ENCODE data around the gene TMA7B.

The TMA7B gene

DNA sequence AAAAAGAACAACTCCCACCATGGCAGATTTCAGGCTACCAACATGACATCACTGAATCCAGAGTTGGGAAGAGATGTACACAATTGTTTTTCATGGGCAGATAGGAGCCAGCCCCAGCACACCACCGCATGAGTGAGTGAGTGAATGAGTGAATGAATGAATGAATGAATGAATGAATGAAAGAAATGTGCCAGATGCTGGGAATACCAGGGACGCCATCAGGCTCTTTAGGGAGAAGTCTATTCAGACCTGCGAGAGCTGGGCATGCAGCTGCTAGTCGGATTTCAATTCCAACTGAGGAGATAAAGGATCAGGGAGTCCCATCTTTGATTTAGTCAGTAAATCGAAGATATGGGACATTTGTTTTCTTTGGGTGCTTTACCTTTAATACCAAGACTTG, 19.3 kb downstream of the TMA7B start:
- Histone ChIP-seq H3K27me3 (ENCODE audit: low read depth, low read length) (peaks cover 69% of the 10 kb centered on the region), H3K79me2 (ENCODE audit: low read length) (no peaks in the 10 kb centered on the region), H3K9me3 (ENCODE audit: insufficient read depth, low read length) (no peaks in the 10 kb centered on the region), H3K4me1 (ENCODE audit: low read length) (no peaks in the 10 kb centered on the region), H3K36me3 (replicated peaks; ENCODE audit: low read depth, low read length) (no peaks in the 10 kb centered on the region), H4K20me1 (ENCODE audit: insufficient read depth, low read length) (no peaks in the 10 kb centered on the region; the same call in 1 of the 2 replicates), H3K27ac (ENCODE audit: low read length) (no peak overlapping the region), H2AFZ (ENCODE audit: low read depth, low read length) (no peak overlapping the region), H3K4me3 (ENCODE audit: low read length) (no peak overlapping the region), H3K9ac (ENCODE audit: low read length) (no peak overlapping the region), H3K4me2 (ENCODE audit: low read length) (no peak overlapping the region)
- TF ChIP-seq EZH2phosphoT487 (IDR thresholded peaks at IDR 0.05; ENCODE audit: low read depth) (no peak), CTCF (IDR thresholded peaks at IDR 0.05; ENCODE audit: low read depth, low read length) (no peak)

- Histone ChIP-seq H3K79me2 (ENCODE audit: low read length) (no peaks in the 10 kb centered on the region), H3K9ac (ENCODE audit: low read length) (no peak overlapping the region), H3K4me2 (ENCODE audit: low read length) (no peak overlapping the region), H3K27me3 (ENCODE audit: low read depth, low read length) (peaks cover 64% of the 10 kb centered on the region), H3K36me3 (replicated peaks; ENCODE audit: low read depth, low read length) (no peaks in the 10 kb centered on the region), H3K4me3 (ENCODE audit: low read length) (no peak overlapping the region), H4K20me1 (ENCODE audit: insufficient read depth, low read length) (no peaks in the 10 kb centered on the region; the same call in 1 of the 2 replicates), H3K27ac (ENCODE audit: low read length) (no peak overlapping the region), H2AFZ (ENCODE audit: low read depth, low read length) (no peak overlapping the region), H3K9me3 (ENCODE audit: insufficient read depth, low read length) (no peaks in the 10 kb centered on the region), H3K4me1 (ENCODE audit: low read length) (peaks cover 2% of the 10 kb centered on the region; the same call in 1 of the 2 replicates)
- no peak for TF ChIP-seq CTCF (IDR thresholded peaks at IDR 0.05; ENCODE audit: low read depth, low read length)
- no peak for TF ChIP-seq EZH2phosphoT487 (IDR thresholded peaks at IDR 0.05; ENCODE audit: low read depth)
These were observed 20.4 kb downstream of the TMA7B start for GRCh38 chr22:39980596-39980995.

GRCh38 chr22:39983346-39983745, 23.1 kb downstream of the TMA7B start:
- H4K20me1 ChIP-seq (ENCODE audit: insufficient read depth, low read length), result no peaks in the 10 kb centered on the region; the same call in 1 of the 2 replicates
- H3K4me1 ChIP-seq (ENCODE audit: low read length), result peaks cover 4% of the 10 kb centered on the region; the same call in 1 of the 2 replicates
- TF ChIP-seq CTCF (IDR thresholded peaks at IDR 0.05; ENCODE audit: low read depth, low read length) (no peak), EZH2phosphoT487 (IDR thresholded peaks at IDR 0.05; ENCODE audit: low read depth) (no peak)
- H3K4me3 ChIP-seq (ENCODE audit: low read length), result no peak overlapping the region
- no peak overlapping the region for H3K4me2 ChIP-seq (ENCODE audit: low read length)
- H3K27ac ChIP-seq (ENCODE audit: low read length), result no peak overlapping the region
- no peaks in the 10 kb centered on the region for H3K79me2 ChIP-seq (ENCODE audit: low read length)
- no peak overlapping the region for H3K9ac ChIP-seq (ENCODE audit: low read length)
- H3K9me3 ChIP-seq (ENCODE audit: insufficient read depth, low read length), result no peaks in the 10 kb centered on the region
- H2AFZ ChIP-seq (ENCODE audit: low read depth, low read length), result no peak overlapping the region
- no peaks in the 10 kb centered on the region for H3K36me3 ChIP-seq (replicated peaks; ENCODE audit: low read depth, low read length)
- peaks cover 44% of the 10 kb centered on the region for H3K27me3 ChIP-seq (ENCODE audit: low read depth, low read length)

GRCh38 chr22:39984006-39984405, 23.8 kb downstream of the TMA7B start:
- Histone ChIP-seq H3K9me3 (ENCODE audit: insufficient read depth, low read length) (no peaks in the 10 kb centered on the region), H3K36me3 (replicated peaks; ENCODE audit: low read depth, low read length) (no peaks in the 10 kb centered on the region), H3K27ac (ENCODE audit: low read length) (no peak overlapping the region), H3K4me2 (ENCODE audit: low read length) (no peak overlapping the region), H3K4me3 (ENCODE audit: low read length) (no peak overlapping the region), H4K20me1 (ENCODE audit: insufficient read depth, low read length) (no peaks in the 10 kb centered on the region; the same call in 1 of the 2 replicates), H3K27me3 (ENCODE audit: low read depth, low read length) (peaks cover 40% of the 10 kb centered on the region), H2AFZ (ENCODE audit: low read depth, low read length) (no peak overlapping the region), H3K4me1 (ENCODE audit: low read length) (peaks cover 4% of the 10 kb centered on the region; the same call in 1 of the 2 replicates), H3K9ac (ENCODE audit: low read length) (no peak overlapping the region), H3K79me2 (ENCODE audit: low read length) (no peaks in the 10 kb centered on the region)
- TF ChIP-seq CTCF (IDR thresholded peaks at IDR 0.05; ENCODE audit: low read depth, low read length), result no peak
- TF ChIP-seq EZH2phosphoT487 (IDR thresholded peaks at IDR 0.05; ENCODE audit: low read depth), result no peak
